GM04503 (cell line): ENCODE data around the gene MCM9.

Experiments used
- DNase-seq: peaks from one replicate; pipeline ENCODE4 v3.0.0-alpha.2; 2012; ENCODE audit warnings: low read depth

MCM9 gene

GRCh38 chr6:118791499-118791898, 143.5 kb downstream of the MCM9 start:
- no peak for DNase-seq

DNA sequence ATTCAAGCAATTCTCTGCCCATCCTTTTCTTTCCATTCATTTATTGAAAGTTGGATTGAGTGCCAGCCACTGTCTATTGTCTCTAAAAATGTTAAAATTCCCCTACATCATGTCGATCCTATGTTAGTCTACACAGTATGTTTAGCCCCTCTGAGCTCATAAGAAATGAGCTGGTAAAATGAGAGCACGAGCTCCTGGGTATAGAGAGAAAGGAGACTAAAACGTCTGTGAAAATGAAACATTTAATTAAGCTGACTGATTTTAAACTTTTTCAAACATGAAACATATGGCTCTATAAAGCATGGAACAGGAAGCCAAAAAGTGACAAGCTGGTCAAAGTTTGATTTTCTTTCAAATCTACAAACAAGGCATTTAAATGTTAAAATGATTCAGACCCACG, 145.0 kb downstream of the MCM9 start:
- DNase-seq = no peak

DNA sequence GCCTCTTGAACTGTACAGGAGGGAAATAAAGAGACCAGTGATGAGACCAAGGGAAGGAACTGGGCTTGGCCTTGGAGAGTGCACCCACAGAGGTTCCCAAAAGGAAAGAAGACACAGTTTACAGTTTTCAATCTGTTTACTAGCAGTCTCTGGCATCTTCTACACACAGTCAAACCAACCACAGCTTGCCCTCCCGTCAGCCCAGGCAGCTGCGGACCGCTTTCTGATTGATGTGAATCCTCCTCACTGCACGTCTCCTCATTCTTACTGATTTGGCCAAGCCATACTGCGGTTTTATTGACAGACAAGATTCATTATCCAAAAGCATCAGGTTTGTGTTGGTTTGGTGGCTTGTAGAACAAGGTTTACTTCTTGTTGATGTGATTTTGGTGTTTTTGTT, 145.5 kb downstream of the MCM9 start:
- no peak for DNase-seq

DNA sequence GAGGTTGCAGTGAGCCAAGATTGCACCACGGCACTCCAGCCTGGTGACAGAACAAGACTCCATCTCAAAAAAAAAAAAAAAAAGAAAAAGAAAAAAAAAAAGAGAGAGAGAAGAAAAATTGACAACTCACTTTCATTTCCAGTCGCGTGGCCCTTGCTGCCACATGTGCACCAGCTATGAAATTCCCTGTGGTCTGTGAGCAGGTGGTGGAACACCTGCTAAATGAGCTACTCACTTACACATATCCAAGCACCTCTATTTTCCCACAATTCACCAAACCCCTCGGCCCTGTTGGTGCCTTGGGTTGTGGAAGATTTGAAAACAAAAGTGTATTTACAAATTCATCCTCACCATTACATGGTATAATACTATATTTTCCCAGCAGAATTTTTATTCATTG, 146.3 kb downstream of the MCM9 start:
- no peak for DNase-seq

DNA sequence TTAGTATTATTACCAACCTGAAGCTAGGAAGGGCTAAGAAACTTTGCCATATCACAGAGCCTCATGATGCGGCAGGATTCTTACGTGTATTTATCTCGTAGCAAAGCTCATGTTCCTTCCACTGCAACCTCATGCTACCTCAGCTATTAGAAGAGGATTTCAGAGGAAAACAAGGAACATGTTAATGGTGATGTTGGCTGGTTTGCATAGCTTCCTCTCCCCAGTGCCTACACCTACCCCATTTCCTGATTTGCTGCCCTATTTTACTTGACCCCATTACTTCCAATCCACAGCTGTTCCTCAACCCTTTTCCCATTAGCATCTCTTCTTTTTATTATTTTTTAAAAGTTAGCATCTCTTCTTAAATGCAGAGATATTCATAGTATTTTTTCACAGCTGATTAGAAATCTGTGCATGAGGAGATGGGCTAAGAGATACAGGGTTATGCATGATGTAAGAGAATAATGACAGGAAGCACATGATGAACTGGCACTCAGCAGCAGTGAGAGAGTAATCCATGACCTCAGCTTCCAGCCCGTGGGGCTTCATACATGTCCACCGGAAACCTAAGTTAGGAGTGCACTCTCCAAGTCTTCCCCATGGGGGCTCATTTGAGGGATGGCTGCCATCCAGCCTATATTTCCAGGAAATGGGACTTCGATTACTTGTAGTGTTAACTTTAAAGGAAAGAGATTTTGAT, 147.1 kb downstream of the MCM9 start:
- no peak for DNase-seq

DNA sequence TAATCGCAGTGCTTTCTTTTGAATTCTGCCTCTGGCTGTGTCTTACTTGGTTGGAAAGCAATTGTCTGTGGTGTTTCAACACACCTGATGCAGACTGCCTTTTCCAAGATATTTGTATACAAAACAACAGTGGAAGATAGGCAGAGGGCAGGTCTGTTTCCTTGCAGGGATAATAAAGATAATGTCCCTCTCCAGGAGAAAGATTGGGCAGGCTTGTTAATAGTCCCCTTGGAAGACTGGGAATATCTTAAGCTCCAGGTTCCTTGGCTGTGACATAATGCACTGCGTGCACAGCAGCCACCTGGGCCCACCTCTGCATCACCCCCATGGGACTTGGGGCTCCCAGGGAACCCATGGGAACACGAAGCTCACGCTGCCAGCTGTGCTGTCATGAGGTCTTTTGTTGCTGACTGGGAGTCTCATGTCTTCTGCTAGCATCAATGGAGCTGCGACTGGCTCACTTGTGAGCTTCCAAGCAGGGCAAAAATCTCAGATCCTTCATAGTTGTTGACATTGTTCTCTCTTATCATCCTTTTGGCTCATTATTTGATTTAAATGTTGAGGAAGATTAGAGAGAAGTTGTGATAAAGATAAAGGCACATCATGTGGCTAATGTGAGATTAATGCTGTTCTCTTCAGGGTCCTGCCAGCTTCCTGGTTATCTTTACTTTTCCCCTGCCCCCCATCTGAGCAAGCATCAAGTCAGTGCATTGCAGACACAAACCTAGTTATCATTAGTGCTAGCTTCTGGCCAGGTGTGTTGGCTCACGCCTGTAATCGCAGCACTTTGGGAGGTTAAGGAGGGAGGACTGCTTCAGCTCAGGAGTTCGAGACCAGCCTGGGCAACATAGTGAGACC, 148.1 kb downstream of the MCM9 start:
- DNase-seq = no peak

DNA sequence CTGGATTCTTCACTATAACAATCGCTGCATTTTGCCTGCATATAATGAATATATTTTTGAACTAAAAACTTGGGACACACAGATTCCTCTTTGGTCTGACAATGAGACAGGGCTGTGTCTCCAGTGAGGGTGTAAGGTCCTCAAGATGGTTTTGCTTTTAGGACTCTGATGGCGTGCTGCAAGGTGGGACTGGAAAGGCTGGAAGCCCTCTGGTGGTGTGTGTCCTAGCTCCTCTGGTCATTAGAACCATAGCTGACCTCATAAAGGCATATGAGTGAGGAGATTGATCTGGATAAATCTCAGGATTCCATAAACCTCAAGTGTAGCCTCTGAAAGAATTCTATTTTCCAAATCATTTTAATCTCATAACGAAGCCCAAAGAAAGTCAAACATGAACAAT, 149.4 kb downstream of the MCM9 start:
- DNase-seq = no peak

- DNase-seq = no peak
Observed at GRCh38 chr6:118784641-118785164, 150.3 kb downstream of the MCM9 start.

DNA sequence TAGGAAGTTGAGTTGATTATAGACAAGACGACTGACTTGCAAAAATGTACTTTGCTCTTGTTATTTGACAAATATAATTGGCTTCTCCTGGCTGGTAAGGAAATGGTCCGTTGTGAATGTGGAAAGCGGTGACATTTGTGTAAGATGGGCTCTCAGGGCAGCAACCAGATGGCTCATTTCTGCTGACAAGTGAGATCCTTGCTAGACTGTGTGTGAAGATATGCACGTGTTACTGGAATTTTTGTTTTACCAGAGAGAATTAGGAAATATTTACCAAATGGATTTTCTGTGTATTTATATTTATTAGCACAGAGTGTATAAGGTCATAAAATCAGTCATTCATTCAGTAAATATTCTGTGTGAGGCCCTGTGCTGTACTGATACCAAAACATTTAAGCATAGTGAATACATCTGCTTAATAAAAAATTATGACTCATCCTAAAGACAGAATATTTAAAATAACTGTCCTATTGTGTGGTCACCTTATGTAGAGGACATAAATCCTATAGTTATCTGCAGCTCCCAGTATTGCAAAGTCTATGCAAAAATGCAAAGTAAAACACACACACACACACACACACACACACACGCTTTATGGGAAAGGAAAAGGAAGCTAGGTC, 150.9 kb downstream of the MCM9 start:
- DNase-seq = no peak

GRCh38 chr6:118782651-118783050, 152.3 kb downstream of the MCM9 start:
- no peak for DNase-seq

DNA sequence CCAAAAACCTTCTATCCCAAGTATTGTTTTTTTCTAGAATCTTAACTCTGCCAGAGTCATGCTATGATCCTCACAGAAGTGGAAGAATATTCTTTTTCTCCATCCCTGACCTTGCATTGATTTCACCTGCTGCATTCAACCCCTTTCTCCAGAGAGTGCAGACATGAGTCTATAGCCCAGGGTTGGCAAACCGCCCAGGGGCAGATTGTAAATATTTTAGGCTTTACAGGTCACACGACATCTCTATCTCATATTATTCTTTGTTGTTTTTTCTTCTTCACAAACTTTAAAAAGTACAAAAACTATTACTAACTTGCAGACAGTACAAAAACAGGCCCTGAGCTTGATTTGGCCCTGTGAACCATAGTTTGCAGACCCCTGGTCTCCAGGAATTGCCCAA, 153.1 kb downstream of the MCM9 start:
- no peak for DNase-seq

DNA sequence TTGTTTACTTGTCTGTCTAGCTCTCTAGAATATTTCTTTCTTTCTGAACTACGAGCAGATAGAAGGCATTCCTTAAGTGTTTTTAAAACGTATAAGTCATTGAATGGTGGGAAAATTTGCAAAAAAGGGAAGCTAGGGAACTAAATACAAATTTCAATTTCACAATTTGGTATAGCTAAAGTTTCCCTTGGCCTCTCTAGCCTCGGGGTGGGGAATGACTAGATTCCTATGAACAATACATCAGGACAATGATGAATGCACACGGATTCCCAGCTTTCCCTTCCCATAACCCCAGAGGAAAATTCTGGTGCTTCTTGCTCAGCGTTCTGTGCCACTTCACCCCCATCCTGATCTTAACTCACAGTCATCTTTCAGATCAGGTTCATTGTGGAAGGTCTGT, 154.3 kb downstream of the MCM9 start:
- no peak for DNase-seq

DNA sequence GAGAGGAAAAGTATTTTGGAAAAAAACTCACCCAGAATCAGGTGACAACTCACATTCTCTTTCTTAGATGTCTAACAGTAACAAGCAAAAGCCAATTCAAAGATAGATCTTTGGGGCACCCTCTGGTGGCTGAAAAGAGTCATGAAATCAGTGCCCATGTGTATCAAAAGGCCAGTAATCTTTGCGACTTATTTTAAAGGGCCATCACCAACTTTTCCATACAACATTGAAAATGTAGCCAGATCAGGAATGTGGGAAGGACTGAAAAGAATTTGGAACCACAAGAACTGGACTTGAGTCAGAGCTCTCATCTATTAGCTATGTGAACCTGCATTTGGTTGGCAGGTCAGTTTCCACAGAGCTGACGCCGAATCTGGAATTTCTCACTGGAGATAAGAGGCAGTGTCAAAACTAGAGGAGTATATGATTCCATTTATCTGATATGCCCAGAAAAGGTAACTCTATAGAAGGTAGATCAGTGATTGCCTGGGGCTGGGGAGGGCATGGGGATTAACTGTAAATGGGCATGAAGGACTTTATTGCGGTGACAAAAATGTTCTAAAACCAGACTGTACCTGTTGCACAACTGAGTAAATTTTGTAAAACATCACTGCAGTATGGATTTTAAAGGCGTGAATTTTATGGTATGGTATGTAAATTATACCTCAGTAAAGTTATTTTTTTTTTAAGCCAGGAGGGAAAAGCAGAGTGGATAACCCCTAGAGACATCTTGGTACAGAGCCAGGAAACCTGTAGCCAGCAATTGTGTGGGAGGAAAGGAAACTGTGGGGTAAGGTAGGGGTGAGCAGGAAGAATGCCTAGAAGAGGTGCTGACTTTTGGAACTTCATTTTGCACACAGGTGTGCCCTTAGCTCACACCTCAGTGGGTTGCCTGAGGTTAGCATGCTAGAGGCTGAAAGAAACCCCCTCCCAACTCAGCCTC, 158.1 kb downstream of the MCM9 start:
- DNase-seq = peak; percentile 44

- DNase-seq = no peak
Observed at GRCh38 chr6:118775381-118775780, 159.6 kb downstream of the MCM9 start.

- no peak for DNase-seq
Observed at GRCh38 chr6:118774581-118774980, 160.4 kb downstream of the MCM9 start.

DNA sequence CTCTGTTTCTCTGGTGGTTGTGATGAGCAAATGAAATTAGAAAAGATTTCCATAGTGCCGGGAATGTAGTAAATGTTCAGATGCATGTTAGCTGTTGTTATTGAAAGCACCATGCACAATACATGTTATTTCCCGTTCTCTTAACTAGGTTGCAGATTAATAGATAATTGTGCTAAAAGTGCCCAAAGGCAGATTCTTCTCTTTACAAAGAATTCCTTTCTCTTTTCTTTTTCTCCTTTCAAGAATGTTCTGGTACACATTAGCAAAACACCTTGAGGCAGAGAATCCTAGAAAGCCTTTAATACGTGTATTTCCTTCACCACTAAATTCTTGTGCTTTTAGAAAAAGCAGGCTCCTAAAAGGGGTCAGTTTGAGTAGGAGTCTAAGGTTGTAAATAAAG, 162.1 kb downstream of the MCM9 start:
- DNase-seq = no peak

GRCh38 chr6:118771253-118771652, 163.7 kb downstream of the MCM9 start:
- DNase-seq = no peak

DNA sequence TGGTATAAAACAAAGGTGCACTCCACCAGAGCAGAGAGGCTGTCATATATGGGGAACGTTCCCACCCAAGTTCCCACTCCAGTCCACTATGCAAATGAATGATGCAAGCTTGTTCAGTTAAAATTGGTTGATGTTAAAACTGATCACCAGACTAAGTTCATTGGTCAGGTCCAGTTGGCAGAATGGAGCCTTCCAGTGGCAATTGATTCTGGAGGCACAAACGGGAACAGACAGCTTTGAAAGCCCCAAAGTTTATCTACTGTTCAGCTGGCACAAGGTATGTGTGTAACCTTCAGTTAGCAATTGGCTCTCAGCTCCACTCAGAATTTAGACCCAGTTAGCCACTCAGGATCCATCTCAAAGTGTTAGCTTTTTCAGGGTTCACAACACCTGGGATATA, 164.1 kb downstream of the MCM9 start:
- no peak for DNase-seq

DNA sequence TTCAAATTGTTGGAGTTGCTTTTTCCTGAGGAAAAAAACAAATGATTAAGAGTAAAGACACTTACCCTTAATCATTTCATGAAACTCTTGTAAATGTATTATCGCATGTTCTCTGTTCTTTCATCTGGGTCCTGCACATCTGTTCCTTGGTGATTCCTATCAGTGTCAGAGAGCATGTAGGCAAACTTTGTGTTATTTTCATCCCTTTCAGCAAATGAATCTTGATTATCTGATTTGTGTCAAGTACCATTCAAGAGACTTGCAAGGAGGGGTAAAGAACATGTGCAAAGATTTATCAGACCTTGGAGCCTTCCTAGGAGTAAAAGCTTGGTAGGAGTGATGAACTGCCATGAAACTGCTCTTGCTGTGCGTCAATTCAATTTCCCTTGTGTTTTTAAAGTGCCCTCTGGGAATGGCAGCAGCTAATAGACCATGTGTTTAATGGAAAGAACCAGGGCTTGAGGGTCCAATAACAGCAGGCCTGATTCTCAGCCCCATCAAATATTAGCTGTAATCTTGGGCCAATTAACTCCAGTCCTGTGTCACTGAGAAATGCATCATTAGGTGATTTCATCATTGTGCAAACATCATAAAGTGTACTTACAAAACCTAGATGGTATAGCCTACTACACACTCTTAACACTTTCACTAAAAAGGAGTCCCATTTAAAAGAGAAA, 164.7 kb downstream of the MCM9 start:
- DNase-seq = no peak

DNA sequence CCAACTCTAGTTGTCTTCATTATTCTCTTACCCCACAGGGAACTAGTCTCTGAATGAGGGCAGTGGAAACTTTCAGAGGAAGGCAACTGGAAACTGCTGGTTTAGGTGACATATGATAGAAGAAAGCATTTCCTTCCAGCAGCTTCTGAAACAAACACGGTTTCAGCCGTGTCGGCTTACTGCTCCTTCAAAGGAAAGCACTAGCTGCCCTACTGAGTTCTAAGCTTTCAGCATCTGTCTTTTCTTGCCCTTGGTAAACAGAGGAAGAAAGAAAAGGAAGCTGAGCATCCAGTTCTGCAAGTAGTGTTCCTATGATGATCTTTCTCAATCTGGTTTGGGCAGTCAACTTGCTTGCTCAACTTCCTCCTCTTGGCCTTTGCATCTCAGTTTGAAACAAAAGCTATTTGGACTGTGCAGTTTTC, 166.0 kb downstream of the MCM9 start:
- DNase-seq = no peak

GRCh38 chr6:118768441-118768840, 166.5 kb downstream of the MCM9 start:
- no peak for DNase-seq
